Prostate gland (tissue), 2 donors: ENCODE data around the gene ASPSCR1. TPM values are rescaled to one million over a fixed set of nuclear protein-coding genes. Genes with fewer than 3 reads are reported as not detected.
A peak's percentile ranks its signal among the peaks of the same experiment; 100 is the strongest.
"Not testable (repeated sequence)": the region's sequence is repeated elsewhere in the genome, so short reads cannot be mapped to it uniquely, and the experiment has no call there.

Experiments
- DNase-seq: peaks from one replicate; pipeline ENCODE4 v3.0.0-alpha.2; 2019; ENCODE audit warnings: low spot score
- H3K27ac ChIP-seq, 2 donors: fragments of 200-600 bp; sonication (generic); 2 replicates each; pipeline ENCODE4 v1.5.1; 2017 to 2019
- H3K27me3 ChIP-seq: fragments of 200-600 bp; sonication (generic); replicated peaks from 2 replicates; pipeline ENCODE4 v1.5.1; 2019; ENCODE audit not compliant: insufficient read depth
- H3K36me3 ChIP-seq, 2 donors: fragments of 200-600 bp; sonication (generic); 1 replicate in 1 of 2; 2 replicates in 1 of 2; pipeline versions ENCODE4 v1.5.1 to v1.8.1; 2017 to 2019
- H3K4me1 ChIP-seq: fragments of 200-600 bp; sonication (generic); replicated peaks from 2 replicates; pipeline ENCODE4 v1.5.1; 2019
- H3K4me3 ChIP-seq, 2 donors: fragments of 200-600 bp; sonication (generic); 2 replicates each; pipeline ENCODE4 v1.5.1; 2017 to 2019
- H3K9me3 ChIP-seq: fragments of 200-600 bp; sonication (generic); 2 replicates; pipeline ENCODE4 v1.5.1; 2017
- CTCF ChIP-seq, 4 experiments: fragments of 200-600 bp in 2 of 4; fragments of 450-650 bp in 2 of 4; sonication (generic) in 2 of 4; IDR thresholded peaks; 1 replicate in 3 of 4; 2 replicates in 1 of 4; pipeline ENCODE4 v1.5.1; 2016 to 2019; ENCODE audit warnings: antibody characterized with exemption in 4 of 4, mild to moderate bottlenecking in 2 of 4, moderate library complexity in 2 of 4
- POLR2A ChIP-seq: fragments of 450-650 bp; IDR thresholded peaks from one replicate; pipeline ENCODE4 v1.6.1; 2016; ENCODE audit warnings: antibody characterized with exemption, mild to moderate bottlenecking
- POLR2AphosphoS5 ChIP-seq: sonication (generic); formaldehyde crosslinking; IDR thresholded peaks from one replicate; pipeline ENCODE4 v1.6.1; 2017; ENCODE audit warnings: antibody characterized with exemption
- WGBS: methylation state at CpG from one replicate; pipeline ENCODE4 v1.1.5; 2018; 5-methylcytosine and 5-hydroxymethylcytosine counted together
- intact Hi-C: fragments of 100-400 bp; cut with DNase I; formaldehyde crosslinking; loops from one replicate; pipeline ENCODE4 v1.14.2; 2022
- total RNA-seq, 2 donors: library from RNA; depleted of rRNA; stranded (reverse); fragments of >200 nt; gene quantifications; one replicate each; pipeline ENCODE4 v1.1.0, GENCODE V29; 2016

The ASPSCR1 gene
- total RNA-seq, 2 donors from 2014 or later = 30.7 to 39.7 TPM

- TF ChIP-seq POLR2A (no peak), POLR2AphosphoS5 (no peak), CTCF (IDR thresholded peaks at IDR 0.05) (no peak)
- Histone ChIP-seq H3K27me3 (no peaks in the 10 kb centered on the region), H3K4me3 (peak overlapping the region; percentile 72 to 81), H3K4me1 (peaks cover 11% of the 10 kb centered on the region), H3K9me3 (no peaks in the 10 kb centered on the region), H3K27ac (peak overlapping the region; percentile 96 to 99), H3K36me3 (no peaks in the 10 kb centered on the region)
- intact Hi-C loops = loop anchor here (5.0 kb wide), 1 partner anchor 59 kb away; the partner anchor contains the start of gene FASN
- WGBS = 5% methylated on average over 10 of the region's 10 CpGs
- no peak for DNase-seq
These were observed 60.4 kb downstream of the ASPSCR1 start for GRCh38 chr17:82037889-82038195.

- H3K27me3 ChIP-seq, H3K36me3 ChIP-seq, H3K27ac ChIP-seq, H3K9me3 ChIP-seq, DNase-seq, H3K4me3 ChIP-seq: not testable (repeated sequence)
- H3K4me1 ChIP-seq = peaks cover 11% of the 10 kb centered on the region
- 73% methylated on average over 16 of the region's 16 CpGs for WGBS
- intact Hi-C loops = loop anchor here (5.0 kb wide), 1 partner anchor 58 kb away; the partner anchor contains the start of gene FASN
These were observed 61.5 kb downstream of the ASPSCR1 start for GRCh38 chr17:82038796-82039409.

GRCh38 chr17:82039695-82040299 is 62.4 kb downstream of the ASPSCR1 start:
- 87% methylated on average over 8 of the region's 8 CpGs for WGBS
- intact Hi-C loops = loop anchor here (5.0 kb wide), 1 partner anchor 58 kb away; the partner anchor contains the start of gene FASN

GRCh38 chr17:82041144-82041814 is 63.9 kb downstream of the ASPSCR1 start:
- no peaks in the 10 kb centered on the region for H3K27me3 ChIP-seq
- H3K4me3 ChIP-seq = no peak overlapping the region
- no peak for DNase-seq
- no peak for TF ChIP-seq POLR2A
- no peak for TF ChIP-seq CTCF (IDR thresholded peaks at IDR 0.05)
- no peak for TF ChIP-seq POLR2AphosphoS5
- peaks cover 3% of the 10 kb centered on the region for H3K4me1 ChIP-seq
- WGBS = 80% methylated on average over 17 of the region's 17 CpGs
- intact Hi-C loops = no loop called here
- H3K36me3 ChIP-seq = no peaks in the 10 kb centered on the region
- no peak overlapping the region for H3K27ac ChIP-seq
- H3K9me3 ChIP-seq = no peaks in the 10 kb centered on the region

More at GRCh38 chr17:82039695-82040299, 62.4 kb downstream of the ASPSCR1 start:
- DNase-seq = no peak
- TF ChIP-seq CTCF (IDR thresholded peaks at IDR 0.05) = no peak
- no peak for TF ChIP-seq POLR2AphosphoS5
- no peak for TF ChIP-seq POLR2A
- Histone ChIP-seq H3K9me3 (no peaks in the 10 kb centered on the region), H3K4me3 (no peak overlapping the region), H3K27ac (no peak overlapping the region), H3K27me3 (no peaks in the 10 kb centered on the region), H3K36me3 (no peaks in the 10 kb centered on the region), H3K4me1 (peaks cover 11% of the 10 kb centered on the region)

- no peaks in the 10 kb centered on the region for H3K9me3 ChIP-seq
- no peaks in the 10 kb centered on the region for H3K4me1 ChIP-seq
- WGBS = 96% methylated on average over 7 of the region's 9 CpGs
- H3K36me3 ChIP-seq = peaks cover 0 to 4% of the 10 kb centered on the region in 2 donors
- no peak overlapping the region for H3K27ac ChIP-seq
- TF ChIP-seq CTCF (IDR thresholded peaks at IDR 0.05) (no peak), POLR2A (no peak), POLR2AphosphoS5 (no peak)
- DNase-seq = no peak
- no peaks in the 10 kb centered on the region for H3K27me3 ChIP-seq
- no peak overlapping the region for H3K4me3 ChIP-seq
- intact Hi-C loops = no loop called here
These were observed 65.2 kb downstream of the ASPSCR1 start for GRCh38 chr17:82042649-82043048.
